Measurements from ENCODE around the gene BAHCC1. TPM values are rescaled to one million over a fixed set of nuclear protein-coding genes. Genes with fewer than 3 reads are reported as not detected.

BAHCC1 gene
- total RNA-seq (2021; fragmentation: NEBNext Ultra II Directional; extraction: Animal tissue kit (Norgen Biotek cat#: 25700)): 0.58 and 0.71 TPM in 2 replicates
- 0.26 and 0.61 TPM in 2 replicates for polyA plus RNA-seq (2011; rRNA removed)
- polyA plus RNA-seq (2011; cell fraction: cytosol; rRNA removed): 0.47 TPM
- polyA plus RNA-seq (2011; cell fraction: nucleus; rRNA removed): 2.9 TPM
- polyA plus RNA-seq (2012, experiment 1 of 2): 0.44 to 0.98 TPM (median 0.89 TPM) in 4 replicates
- 0.58 TPM for polyA plus RNA-seq (2012, experiment 2 of 2)
- 0.45 TPM for polyA plus RNA-seq (2013, experiment 1 of 2)
- polyA plus RNA-seq (2013, experiment 2 of 2): 0.50 TPM
- polyA minus RNA-seq (2011; rRNA and poly(A)+ RNA removed): 0.88 and 0.95 TPM in 2 replicates
- polyA minus RNA-seq (2011; cell fraction: cytosol; rRNA and poly(A)+ RNA removed): 3.2 TPM
- polyA minus RNA-seq (2011; cell fraction: nucleus; rRNA and poly(A)+ RNA removed): 1.3 TPM
- long read RNA-seq, experiment 1: 0 reads
- long read RNA-seq, experiment 2: 0 reads

DNA sequence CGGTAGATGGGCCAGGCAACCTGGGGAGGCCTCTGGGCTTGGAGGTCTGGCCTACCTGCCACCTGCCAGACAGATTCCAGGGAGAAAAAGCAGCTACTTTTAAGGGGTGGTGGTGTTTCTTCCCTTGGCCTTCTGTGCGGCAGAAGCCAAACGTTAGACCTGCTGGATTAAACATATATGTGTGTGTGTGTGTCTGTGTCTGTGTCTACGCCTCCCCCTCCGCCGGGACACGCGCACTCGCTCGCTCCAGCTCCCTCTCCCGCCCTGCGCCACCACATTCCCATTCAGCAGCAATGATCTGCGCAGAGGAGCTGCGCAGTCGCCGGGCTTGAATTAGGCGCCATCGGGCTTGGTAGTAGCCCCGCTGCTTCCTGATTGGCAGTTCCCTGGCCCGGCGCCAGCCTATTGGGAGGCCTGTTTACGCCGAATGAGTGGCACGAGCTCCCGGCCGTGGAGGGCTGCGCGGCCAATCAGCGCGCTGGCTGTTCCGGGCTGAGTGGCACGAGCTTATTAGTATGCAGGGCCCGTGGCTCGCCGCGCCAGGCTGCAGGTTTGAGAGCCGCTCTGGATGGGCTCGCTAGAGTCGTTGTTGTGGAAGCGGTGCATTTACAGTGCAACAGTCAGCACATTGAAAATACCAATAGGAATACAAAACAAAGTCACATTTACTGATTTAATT is at the start of gene BAHCC1:
TSS of gene BAHCC1 (plus strand) at position 537 of the 679 bp plus-strand sequence. CDS start 4,283 bp downstream, outside the sequence.
- Histone ChIP-seq H2BK5ac (ENCODE audit: low read depth, low read length) (peak within 1 kb of the TSS; percentile 71; the same call in 1 of the 2 replicates), H3K9me3 (ENCODE audit: insufficient read depth in 2 of 2, low read depth in 1 of 2, low read length in 1 of 2) (no peaks in the 10 kb centered on the region), H3K14ac (ENCODE audit: insufficient read length) (no peak within 1 kb of the TSS), H3K56ac (replicated peaks; ENCODE audit: insufficient read length, low read depth, low read length) (peak within 1 kb of the TSS; percentile 46), H4K8ac (ENCODE audit: extremely low read depth, insufficient read depth, low read length) (peak within 1 kb of the TSS; percentile 82), H3K27me3 (replicated peaks in 1 of 4; ENCODE audit: control insufficient read depth in 3 of 4, extremely low read depth in 1 of 4, insufficient read depth in 3 of 4, low read length in 3 of 4) (peaks cover 43 to 62% (median 55%) of the 10 kb centered on the region in 4 experiments; a peak in 6 of 7 replicates), H3K36me3 (ENCODE audit: control insufficient read depth in 2 of 4, insufficient read depth in 4 of 4, low read length in 3 of 4) (no peaks in the 10 kb centered on the region; a peak in 1 of 8 replicates), H3K4me1 (replicated peaks in 1 of 4; ENCODE audit: control insufficient read depth in 3 of 4, insufficient read depth in 4 of 4, low read length in 3 of 4) (peaks cover 6 to 33% (median 27%) of the 10 kb centered on the region in 4 experiments), H3K79me1 (ENCODE audit: low read depth, low read length) (no peaks in the 10 kb centered on the region), H2BK12ac (ENCODE audit: low read depth, low read length) (peak within 1 kb of the TSS; percentile 75; the same call in 1 of the 2 replicates), H2BK15ac (ENCODE audit: low read length) (peak within 1 kb of the TSS; percentile 81), H4K5ac (ENCODE audit: insufficient read length, low read depth, low read length) (no peak within 1 kb of the TSS), H3K23ac (ENCODE audit: insufficient read length) (no peak within 1 kb of the TSS), H3K4me2 (ENCODE audit: insufficient read depth in 1 of 2, low read depth in 2 of 2, low read length in 2 of 2) (peak within 1 kb of the TSS; percentile 76 to 92), H3K9ac (replicated peaks in 1 of 4; ENCODE audit: extremely low read depth in 1 of 4, low read depth in 3 of 4, low read length in 3 of 4) (peak within 1 kb of the TSS in 2 of 4 experiments; percentile 29 to 78; a peak in 3 of 7 replicates), H2AFZ (ENCODE audit: low read length) (0 out of 2 replicates have a peak within 1 kb of the TSS, but pooled peaks have one; percentile 38), H3K79me2 (ENCODE audit: control insufficient read depth in 1 of 2, insufficient read depth in 2 of 2, low read length in 2 of 2) (no peaks in the 10 kb centered on the region), H3K4me3 (ENCODE audit: extremely low read depth in 1 of 4, insufficient read depth in 2 of 4, low read depth in 3 of 4, low read length in 4 of 4) (peak within 1 kb of the TSS; percentile 37 to 65 (median 47)), H3K27ac (ENCODE audit: low read depth, low read length) (no peak within 1 kb of the TSS), H4K91ac (replicated peaks; ENCODE audit: insufficient read length, low read length) (peak within 1 kb of the TSS; percentile 65), H3K23me2 (ENCODE audit: low read depth, low read length) (peaks cover 27% of the 10 kb centered on the region), H2BK20ac (ENCODE audit: low read length) (0 out of 2 replicates have a peak within 1 kb of the TSS, but pooled peaks have one; percentile 66), H3K4ac (replicated peaks; ENCODE audit: insufficient read length, low read depth, low read length) (peak within 1 kb of the TSS; percentile 5), H3K18ac (ENCODE audit: extremely low read depth, low read length) (peak within 1 kb of the TSS; percentile 87), H4K20me1 (replicated peaks in 1 of 2; ENCODE audit: control insufficient read depth in 1 of 2, insufficient read depth in 2 of 2, low read length in 2 of 2) (peaks cover 11 to 12% of the 10 kb centered on the region in 2 experiments), H2AK5ac (ENCODE audit: low read depth, low read length) (no peak within 1 kb of the TSS), H2BK120ac (replicated peaks; ENCODE audit: low read depth, low read length) (peak within 1 kb of the TSS; percentile 33)
- ChIA-PET POLR2A (ENCODE audit: partially characterized antibody) (interaction anchor here (0.7 to 2.7 kb wide), 9 partner anchors 9 to 142 kb away, joined by 3 to 18 read pairs (median 7); partner anchors contain the start of gene ACTG1), CTCF (ENCODE audit: partially characterized antibody) (interaction anchor here (0.7 to 2.7 kb wide), 21 partner anchors 9 to 141 kb away, joined by 3 to 13 read pairs (median 3); no protein-coding TSS in a partner anchor)
- WGBS, 2 experiments (ENCODE audit: extremely low coverage in 1 of 2, insufficient coverage in 1 of 2, insufficient read length in 1 of 2, insufficient replicate concordance in 2 of 2, low coverage in 1 of 2, low lambda C conversion rate in 2 of 2, missing lambda C conversion rate in 1 of 2): 1% methylated on average over 40 of the region's 40 CpGs; no CpG with 5 or more reads in 1 of the 2 experiments
- no peak for FAIRE-seq
- DNase-seq (ENCODE audit: low read depth in 1 of 2, low spot score in 2 of 2): peak; percentile 95 to 97
- TF ChIP-seq EZH2 (IDR thresholded peaks at IDR 0.05; ENCODE audit: low read depth, low read length, severe bottlenecking): no peak
- no peak for TF ChIP-seq SRF (IDR thresholded peaks at IDR 0.05; ENCODE audit: low read depth, low read length)
- TF ChIP-seq PHF8 (conservative IDR thresholded peaks at IDR 0.05; ENCODE audit: low read depth, low read length): no peak
- TF ChIP-seq JUN (IDR thresholded peaks at IDR 0.05; ENCODE audit: low read depth, low read length): no peak
- TF ChIP-seq GABPA (IDR thresholded peaks at IDR 0.05; ENCODE audit: borderline replicate concordance, insufficient read depth, low read length): no peak
- 0 out of 4 replicates have a peak, but pooled peaks of 1 of the 2 experiments have one; percentile 17 for TF ChIP-seq SIN3A (conservative IDR thresholded peaks at IDR 0.05 in 1 of 2, IDR thresholded peaks at IDR 0.05 in 1 of 2; ENCODE audit: low read depth in 1 of 2, low read length in 2 of 2)
- TF ChIP-seq RFX5 (IDR thresholded peaks at IDR 0.05; ENCODE audit: borderline replicate concordance, low read depth, low read length): no peak
- no peak for TF ChIP-seq JUND (IDR thresholded peaks at IDR 0.05; ENCODE audit: low read length)
- peak; percentile 16 for TF ChIP-seq KDM4A (IDR thresholded peaks at IDR 0.05; ENCODE audit: low read depth, low read length, severe bottlenecking)

All from H1 (cell line).